HG03025 (cell line): ENCODE measurements around the gene LUC7L2.
"Not testable (repeated sequence)": the region's sequence is repeated elsewhere in the genome, so short reads cannot be mapped to it uniquely, and the experiment has no call there.

Experiments used
- ATAC-seq: cut with Tn5 transposase; IDR thresholded peaks from one replicate; pipeline ENCODE4 v1.9.1; 2021; ENCODE audit warnings: mild to moderate bottlenecking, moderate library complexity; ENCODE audit not compliant: unreplicated experiment, low FRiP score

Gene LUC7L2

DNA sequence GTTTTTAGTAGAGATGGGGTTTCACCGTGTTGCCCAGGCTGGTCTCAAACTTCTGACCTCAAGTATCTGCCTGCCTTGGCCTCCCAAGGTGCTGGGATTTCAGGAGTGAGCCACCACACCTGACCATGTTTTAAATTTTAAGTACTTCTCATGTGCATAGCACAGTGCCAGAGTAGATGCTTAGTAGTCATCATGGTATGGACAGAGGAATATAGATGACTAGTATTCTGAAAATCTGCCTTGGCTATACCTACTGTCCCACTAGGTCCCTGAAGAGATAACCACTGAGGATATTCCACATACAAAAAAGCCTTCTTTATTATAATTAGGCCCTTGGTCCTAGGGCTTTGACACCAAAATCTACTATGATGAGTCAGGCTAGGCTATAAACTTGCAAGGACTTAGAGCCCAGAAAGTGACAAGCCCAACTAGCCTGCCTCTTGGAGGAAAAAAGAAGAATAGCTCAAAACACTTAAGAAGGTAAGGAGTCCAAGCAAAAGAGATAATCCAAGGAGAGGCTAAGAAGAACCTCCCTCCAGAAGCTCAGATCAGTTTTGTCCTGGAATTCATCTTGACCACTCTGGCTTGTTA, 34.0 kb downstream of the LUC7L2 start:
- ATAC-seq = no peak

DNA sequence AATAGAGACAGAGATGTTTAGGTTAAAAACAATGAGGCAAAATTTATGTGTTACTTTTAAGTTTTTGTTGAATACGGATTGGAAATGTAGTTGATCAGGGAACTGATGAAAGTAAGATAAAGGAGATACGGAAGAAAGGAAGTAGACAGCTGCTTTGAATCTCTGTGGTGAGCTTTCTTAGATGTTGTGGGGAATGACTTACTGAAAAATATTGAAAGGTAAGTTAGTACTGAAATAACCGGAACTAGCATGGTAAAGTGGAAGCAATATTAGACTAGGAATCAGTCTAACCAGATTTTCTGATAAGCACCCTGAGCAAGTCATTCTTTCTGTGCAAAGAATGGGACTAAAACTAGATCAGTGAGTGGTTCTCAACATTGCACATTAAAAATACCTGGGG, 34.8 kb downstream of the LUC7L2 start:
- no peak for ATAC-seq

DNA sequence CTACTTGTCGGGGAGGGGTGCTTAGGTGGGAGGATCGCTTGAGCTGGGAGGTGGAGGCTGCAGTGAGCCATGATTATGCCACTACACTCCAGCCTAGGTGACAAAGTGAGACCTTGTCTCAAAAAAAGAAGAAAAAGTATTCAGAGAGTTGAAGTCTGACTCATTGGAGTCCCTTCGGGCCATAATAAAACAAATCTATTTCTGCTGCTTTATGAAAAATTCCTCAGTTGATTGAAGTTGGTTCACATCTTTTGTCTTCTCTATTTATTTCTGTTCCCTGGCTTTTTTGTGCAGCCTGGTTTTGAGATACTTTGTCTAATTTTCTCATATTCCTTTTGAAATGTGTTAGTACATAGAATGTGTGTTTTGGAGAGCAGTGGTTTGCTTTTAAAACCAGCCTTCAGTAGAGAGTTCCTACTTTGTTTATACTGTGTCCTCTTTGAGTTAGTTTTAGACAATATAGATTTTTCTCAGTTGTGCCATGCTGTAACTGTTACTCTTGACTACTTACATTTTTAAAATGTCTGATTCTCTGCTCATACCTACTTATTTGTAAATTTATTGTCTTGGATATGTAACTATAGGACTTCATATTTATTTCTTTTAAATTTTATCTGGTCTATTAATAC, 36.7 kb downstream of the LUC7L2 start:
- no peak for ATAC-seq

DNA sequence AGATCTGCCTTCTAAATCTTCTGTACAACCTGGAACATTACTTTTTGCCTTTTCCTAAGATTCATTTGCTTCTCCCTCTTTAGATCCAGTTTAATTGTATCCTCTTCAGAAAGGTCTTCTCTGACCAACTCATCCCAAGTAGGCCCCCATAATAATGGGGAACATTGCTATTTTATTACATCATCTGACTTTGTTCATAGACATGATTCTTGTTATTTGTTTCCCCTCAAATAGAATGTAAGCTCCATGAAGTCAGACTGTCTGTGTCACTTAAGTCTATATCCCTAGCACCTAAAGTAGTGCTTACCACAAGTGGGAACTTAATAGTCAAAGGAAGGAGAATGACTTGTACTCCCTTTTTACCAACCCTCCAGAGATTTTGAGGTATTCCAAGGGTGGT, 37.5 kb downstream of the LUC7L2 start:
- no peak for ATAC-seq

DNA sequence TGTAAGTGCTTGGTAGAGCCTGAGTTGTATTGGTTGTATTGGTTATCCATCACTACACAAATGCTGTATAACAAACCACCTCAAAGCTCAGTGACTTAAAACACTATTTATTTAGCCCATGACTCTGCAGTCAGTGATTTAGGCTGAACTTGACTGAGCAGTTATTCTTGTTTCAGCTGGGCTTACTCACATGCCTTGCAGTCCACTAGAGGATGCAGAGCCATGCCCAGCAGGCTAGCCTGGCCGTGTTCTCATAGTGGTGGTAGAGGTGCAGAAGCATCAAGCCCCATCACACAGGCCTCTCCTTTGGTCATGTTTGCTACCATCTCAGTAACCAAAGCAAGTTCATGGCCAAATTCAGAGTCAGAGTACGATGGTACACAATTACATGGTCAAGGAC, 43.9 kb downstream of the LUC7L2 start:
- ATAC-seq = no peak

DNA sequence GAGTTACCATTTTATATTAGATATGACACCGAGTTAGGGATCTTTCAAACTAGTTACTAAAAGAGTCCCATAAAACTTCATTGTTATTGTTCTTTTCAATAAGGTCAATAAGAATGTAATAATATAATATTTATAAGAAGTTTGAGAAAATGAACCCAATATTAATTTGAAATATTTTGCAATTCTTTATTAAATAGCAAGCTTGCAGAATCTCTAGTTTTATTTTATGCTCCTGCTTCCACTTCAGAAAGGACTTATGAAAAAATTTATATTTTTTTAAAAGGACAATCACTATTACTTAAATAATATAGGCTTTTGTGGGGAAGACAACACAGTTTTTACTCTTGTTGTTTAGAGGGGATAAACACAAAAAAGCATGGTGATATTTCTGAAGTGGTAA, 47.9 kb downstream of the LUC7L2 start:
- no peak for ATAC-seq

DNA sequence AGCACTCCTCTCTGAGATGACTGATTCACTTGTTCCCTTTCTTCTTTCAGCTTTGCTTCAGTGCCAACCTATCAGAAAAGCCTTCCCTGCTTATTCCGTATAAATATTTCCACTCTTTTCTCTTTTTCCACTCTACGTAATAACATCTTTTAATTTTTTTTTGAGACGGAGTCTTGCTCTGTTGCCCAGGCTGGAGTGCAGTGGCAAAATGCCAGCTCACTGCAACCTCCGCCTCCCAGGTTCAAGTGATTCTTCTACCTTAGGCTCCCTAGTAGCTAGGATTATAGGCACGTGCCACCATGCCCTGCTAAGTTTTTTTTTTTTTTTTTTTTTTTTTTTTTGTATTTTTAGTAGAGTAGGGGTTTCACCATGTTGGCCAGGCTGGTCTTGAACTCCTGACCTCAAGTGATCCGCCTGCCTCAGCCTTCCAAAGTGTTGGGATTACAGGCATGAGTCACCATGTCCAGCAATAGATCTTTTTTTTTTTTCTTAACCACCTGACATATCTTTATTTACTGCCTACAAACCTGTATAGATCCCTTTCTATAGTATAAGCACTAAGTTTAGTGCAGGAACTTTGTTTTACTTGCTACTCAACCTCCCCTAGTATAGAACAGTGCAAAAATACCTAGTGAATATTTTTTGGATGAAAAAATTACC, 55.2 kb downstream of the LUC7L2 start:
- not testable (repeated sequence) for ATAC-seq

DNA sequence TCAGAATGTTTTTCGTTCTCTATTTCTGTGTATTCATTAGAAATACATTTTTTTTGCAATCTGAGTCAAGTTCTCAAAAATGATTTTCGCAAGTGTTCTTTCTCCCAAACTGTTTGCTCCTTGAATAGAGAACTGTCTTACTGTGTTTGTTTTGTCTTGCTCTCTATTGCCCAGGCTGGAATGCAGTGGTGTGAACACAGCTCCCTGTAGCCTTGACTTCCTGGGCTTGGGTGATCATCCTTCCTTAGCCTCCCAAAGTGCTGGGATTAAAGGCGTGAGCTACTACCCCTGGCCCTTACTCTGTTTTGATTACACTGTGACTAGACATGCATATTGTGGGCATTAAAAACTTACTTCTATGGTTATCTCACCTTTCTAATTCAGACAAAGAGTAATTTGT, 56.7 kb downstream of the LUC7L2 start:
- ATAC-seq = no peak

DNA sequence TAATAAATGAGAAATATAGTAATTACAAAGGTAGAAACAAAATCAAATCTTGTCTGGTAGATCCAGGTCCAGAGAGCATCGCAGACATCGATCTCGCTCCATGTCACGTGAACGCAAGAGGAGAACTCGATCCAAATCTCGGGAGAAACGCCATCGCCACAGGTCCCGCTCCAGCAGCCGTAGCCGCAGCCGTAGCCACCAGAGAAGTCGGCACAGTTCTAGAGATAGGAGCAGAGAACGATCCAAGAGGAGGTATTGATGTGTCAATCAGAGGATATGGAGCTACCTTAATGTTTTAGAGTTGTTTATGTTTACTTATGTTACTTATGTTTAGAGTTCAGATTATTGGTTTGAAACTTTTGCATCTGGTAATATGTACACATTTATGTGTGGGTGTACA, 57.8 kb downstream of the LUC7L2 start:
- no peak for ATAC-seq

DNA sequence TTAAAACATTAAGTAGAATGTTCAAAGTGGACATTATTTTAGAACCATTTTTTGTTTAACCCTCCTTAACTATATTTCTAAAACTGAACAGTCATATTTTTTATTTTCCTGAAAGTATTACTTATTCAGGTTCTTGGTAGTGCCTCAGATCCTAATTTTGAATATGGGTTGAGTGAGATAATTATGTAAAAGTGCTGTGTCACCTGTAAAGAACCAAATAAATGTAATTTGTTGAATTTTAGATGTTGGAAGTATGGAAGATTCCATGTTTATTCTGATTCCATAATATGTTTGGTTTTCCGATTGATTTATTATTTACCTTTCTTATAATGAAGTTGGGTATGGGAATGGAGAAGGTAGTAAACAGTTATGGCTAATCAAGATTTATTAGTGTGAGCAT, 61.4 kb downstream of the LUC7L2 start:
- ATAC-seq = no peak

DNA sequence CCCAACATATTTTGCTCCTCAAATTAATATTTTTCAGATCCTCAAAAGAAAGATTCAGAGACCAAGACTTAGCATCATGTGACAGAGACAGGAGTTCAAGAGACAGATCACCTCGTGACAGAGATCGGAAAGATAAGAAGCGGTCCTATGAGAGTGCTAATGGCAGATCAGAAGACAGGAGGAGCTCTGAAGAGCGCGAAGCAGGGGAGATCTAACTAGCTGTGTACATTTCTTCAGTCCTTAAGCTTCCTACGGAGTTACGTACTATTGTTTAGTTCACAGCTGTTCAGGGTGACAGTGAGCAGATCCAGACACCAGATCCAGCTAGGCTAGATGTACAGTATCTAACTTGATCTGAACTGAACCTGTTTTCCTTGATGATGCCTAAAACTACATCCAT, 62.4 kb downstream of the LUC7L2 start:
- ATAC-seq = no peak

DNA sequence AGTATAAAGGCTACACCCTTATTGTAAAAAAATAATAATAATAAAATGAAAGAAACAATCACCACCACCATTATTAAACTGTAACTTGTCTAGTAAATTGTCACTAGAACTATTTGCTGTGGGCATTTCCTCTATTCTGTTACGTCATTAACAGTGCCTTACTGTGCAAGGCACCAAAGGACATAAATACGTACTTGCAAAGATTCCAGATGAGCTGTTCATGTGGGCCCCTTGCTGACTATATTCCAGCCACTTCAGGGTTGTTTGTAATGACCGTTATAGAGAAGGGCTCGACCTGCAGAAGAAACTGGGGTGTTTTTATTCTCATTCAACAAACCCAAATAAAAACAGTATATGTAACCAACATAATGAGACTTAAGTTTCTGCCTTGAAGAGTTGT, 63.4 kb downstream of the LUC7L2 start:
- no peak for ATAC-seq

DNA sequence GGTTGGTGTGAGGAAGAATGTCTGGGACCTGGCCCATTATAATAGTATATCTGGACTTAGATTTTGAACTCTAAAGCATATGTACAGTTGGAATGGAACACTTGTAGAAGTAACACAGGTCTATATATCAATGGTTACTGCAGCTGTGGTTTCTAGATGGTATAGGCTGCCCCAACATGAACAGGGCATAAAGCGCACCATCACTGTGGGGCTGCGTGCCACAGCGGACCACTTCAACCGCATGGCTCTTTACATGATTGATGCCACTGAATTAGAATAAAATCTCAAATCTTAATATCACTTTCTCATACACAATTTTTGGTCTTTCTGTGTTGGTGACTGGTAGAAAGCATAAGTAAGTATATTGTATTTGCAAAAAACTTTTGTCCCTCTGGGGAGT, 64.3 kb downstream of the LUC7L2 start:
- ATAC-seq = no peak

DNA sequence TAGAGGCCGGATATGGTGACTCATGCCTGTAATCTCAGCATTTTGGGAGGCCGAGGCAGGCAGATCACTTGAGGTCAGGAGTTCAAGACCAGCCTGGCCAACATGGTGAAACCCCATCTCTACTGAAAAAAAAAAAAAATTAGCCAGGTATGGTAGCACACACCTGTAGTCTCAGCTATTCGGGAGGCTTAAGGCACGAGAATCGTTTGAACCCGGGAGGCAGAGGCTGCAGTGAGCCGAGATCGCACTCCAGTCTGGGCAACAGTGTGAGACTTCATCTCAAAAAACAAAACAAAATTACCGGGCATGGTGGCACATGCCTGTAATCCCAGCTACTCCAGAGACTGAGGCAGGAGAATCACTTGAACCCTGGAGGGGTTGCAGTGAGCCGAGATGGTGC, 66.0 kb downstream of the LUC7L2 start:
- not testable (repeated sequence) for ATAC-seq

DNA sequence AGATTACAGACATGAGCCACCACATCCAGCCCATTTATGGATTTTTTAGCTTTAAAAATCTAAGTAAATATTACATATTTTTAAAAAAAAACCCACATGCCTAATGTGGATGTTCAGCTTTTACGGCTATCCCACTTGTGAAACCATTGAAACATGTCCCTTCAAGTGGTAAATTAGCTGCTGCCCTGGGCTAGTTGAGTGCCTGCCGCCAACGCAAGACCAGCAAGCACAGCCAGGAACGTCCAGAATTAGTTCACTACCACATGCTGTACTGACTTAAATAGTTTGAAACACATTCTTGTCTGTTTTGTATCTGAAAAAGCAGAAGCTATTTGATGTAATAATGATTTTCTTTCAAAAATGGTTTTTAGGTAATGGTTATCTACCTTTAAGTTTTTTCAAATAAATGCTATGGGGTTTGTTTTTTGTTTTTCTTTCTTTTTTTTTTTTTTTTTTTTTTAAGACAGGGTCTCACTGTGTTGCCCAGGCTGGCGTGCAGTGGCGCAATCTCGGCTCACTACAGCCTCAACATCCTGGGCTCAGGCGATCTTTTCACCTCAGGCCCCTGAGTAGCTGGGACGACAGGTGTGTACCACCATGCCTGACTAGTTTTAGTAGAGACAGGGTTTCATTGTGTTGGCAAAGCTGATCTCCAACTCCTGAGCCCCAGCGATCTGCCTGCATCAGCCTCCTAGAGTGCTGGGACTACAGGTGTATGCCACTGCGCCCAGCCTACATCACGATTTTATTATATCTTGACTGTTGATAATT, 66.7 kb downstream of the LUC7L2 start:
- no peak for ATAC-seq

DNA sequence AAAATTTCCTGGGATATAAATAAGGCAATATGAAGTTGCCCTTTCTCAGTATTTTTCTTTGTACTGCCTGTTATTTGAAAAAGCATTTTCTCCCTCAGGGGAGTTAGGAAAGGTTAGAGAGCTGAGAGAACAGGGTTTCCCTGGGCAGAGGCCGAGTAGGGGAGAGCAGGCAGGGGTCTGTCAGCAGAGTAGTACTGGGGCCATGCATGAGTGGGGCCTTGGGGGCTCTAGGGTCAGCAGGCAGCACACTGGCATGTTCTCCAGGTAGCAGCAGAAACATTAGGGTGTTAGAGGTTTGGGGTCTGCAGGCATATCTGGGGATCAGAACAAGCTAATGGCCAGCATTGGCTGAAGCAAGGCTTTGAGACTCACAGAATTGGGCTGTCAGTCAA, 67.3 kb downstream of the LUC7L2 start:
- no peak for ATAC-seq

DNA sequence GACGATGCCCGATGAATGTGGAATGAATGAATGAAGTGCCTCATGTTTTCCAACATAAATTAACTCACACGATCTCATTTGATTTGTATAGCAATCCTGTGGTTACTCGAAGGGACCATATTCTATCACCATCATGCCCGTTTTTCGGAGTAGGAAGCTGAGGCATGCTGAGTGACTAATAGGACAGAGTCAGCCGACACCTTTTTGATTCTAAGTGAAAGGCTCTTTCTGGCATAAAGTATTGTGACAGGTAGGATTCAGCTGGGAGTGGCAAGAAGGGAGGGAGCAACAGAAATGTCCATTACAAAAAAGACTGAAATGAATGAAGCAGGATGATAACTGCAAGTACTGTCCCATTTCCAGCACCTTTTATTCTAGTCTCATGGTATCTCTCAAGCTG, 68.1 kb downstream of the LUC7L2 start:
- ATAC-seq = no peak

DNA sequence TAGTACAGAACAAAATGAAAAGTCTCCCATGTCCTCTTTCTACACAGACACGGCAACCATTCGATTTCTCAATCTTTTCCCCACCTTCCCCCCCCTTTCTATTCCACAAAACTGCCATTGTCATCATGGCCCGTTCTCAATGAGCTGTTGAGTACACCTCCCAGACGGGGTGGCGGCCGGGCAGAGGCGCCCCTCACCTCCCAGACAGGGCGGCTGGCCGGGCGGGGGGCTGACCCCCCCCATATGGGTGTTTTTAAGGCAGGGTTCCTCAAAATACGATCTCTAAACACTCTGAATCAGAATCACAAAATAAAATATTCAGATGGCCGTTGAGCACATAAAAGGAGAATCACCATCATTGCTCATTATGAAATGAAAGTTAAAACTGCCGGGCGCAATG, 70.0 kb downstream of the LUC7L2 start:
- not testable (repeated sequence) for ATAC-seq

DNA sequence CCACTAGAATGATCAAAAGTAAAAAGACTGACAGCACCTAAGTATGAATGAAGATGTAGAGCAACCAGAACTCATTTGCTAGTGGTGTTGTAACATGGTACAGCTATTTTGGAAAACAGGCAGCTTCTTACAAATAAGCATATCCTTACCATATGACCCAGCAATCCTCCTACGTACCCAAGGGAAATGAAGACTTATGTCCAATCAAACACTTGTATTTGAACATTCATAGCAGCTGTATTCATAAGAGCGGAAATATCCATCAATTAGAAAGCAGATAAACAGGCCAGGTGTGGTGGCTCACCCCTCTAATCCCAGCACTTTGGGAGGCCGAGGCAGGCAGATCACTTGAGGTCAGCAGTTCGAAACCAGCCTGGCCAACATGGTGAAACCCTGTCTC, 70.7 kb downstream of the LUC7L2 start:
- ATAC-seq = no peak

DNA sequence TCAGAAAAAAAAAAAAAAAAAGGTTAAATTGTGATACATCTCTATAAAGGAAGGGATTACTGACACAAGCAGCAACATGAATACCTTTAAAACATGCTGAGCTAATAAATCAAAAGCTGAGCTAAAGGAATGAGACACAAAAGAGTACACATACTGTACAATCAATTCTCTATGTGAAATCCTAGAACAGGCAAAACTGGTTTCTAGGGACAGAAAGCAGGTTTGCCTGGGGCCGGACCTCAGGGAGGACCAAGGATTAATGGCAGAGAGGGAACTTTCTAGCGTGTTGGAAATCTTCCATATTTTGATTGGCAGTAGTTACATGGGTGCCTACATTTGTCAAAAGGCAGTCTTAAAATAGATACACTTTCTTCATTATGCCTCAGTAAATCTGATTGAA, 71.3 kb downstream of the LUC7L2 start:
- no peak for ATAC-seq

DNA sequence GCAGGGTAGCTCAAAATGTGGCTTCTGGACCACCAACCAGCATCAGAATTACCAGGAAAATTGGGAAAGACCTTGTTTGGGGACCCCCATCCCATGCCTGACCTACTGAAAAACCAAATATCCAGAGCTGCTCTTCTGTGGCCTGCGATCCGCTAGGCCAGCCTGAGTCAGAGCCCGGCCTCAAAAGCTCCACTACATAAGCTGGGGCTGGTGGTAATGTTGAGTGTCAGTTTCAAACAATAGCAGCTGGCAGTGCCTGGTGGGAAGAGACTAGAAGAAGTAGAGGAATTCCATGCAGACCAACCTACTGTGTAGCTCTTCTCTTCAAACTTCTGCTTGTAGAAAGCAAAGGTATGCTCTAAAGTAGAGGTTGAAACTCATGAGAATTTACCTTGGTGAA, 71.8 kb downstream of the LUC7L2 start:
- no peak for ATAC-seq

DNA sequence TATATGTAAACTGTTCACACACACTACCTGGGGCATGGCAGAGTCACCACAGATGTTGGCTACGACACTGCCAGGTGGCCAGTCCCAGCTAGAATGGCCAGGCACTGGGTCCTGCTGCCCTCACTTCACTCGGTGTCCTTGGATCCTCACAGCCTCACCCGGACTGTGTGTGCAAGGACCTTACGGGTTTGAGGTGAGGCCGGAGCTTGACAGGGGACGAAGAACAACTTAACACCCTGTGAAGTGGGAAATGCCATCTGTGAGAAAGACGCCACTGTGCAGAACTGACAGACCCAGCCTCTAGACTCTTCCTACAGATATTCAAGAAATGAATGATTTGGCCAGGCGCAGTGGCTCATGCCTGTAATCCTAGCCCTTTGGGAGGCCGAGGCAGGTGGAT, 77.1 kb downstream of the LUC7L2 start:
- no peak for ATAC-seq
